ENCODE measurements around the gene MIER2.

DNA sequence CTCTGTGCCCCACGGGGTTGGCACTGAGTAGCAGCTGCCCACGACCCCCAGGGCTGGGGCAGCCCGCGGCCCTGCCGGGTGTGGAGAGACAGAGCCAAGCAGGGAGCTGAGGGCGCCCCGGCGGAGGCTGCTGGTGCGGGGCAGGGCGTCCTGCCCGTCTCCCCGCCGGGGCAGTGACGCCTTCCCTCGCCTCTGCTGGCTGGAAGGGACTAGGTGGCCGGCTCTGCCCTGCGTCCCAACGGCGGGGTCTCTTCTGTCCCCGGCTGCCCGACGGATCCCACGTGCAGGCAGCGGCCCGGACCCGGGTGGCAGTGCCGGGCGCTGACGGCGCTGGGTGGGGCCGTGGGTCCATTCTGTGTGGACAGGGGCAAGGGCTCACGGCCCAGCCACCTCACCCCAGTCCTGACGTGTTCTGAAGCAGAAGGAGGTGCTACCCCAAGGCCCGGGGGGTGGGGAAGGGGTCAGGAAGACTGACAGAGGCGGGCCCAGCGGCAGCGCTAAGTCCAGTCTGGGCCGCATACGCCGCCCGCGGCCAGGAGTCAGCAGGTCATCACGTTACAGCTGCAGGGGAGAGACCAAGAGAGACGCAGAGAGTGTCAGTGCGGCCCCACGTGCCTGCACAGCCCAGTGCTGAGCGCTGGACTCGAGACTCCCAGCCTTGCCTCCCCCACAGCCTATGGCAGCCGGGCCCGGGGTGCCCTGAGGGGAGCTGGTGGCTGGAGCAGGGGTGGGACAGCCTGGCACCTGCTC, 38.3 kb downstream of the MIER2 start:
- no peak for TF ChIP-seq EP300 (IDR thresholded peaks at IDR 0.05)
- no peak for TF ChIP-seq POLR2A (IDR thresholded peaks at IDR 0.05; ENCODE audit: low read depth)
- TF ChIP-seq POLR2AphosphoS5 (IDR thresholded peaks at IDR 0.05), result no peak
